T1000 (cell line): ENCODE measurements around the gene MYO16.

ENCODE experiments used
- DNase-seq: peaks from one replicate; lab custom pipeline; 2025; ENCODE audit warnings: mixed read lengths; lab: John Stamatoyannopoulos, UW

Gene MYO16

GRCh38 chr13:109154546-109154945 lies 525.1 kb downstream of the MYO16 start:
- DNase-seq: no peak

GRCh38 chr13:109154966-109155761 lies 525.8 kb downstream of the MYO16 start:
- no peak for DNase-seq

GRCh38 chr13:109156181-109156935 lies 526.9 kb downstream of the MYO16 start:
- no peak for DNase-seq

- DNase-seq: no peak
Observed at GRCh38 chr13:109157275-109157674, 527.9 kb downstream of the MYO16 start.

- no peak for DNase-seq
Observed at GRCh38 chr13:109158383-109158782, 529.0 kb downstream of the MYO16 start.

GRCh38 chr13:109159650-109160309 lies 530.4 kb downstream of the MYO16 start:
- no peak for DNase-seq

GRCh38 chr13:109160357-109160756 lies 530.9 kb downstream of the MYO16 start:
- DNase-seq: no peak

GRCh38 chr13:109160887-109161669 lies 531.7 kb downstream of the MYO16 start:
- DNase-seq: no peak

- DNase-seq: no peak
Observed at GRCh38 chr13:109162248-109163036, 533.0 kb downstream of the MYO16 start.

GRCh38 chr13:109163037-109163379 lies 533.6 kb downstream of the MYO16 start:
- DNase-seq: no peak

GRCh38 chr13:109165417-109165904 lies 536.0 kb downstream of the MYO16 start:
- no peak for DNase-seq

GRCh38 chr13:109166804-109167203 lies 537.4 kb downstream of the MYO16 start:
- DNase-seq: no peak

GRCh38 chr13:109172136-109172535 lies 542.7 kb downstream of the MYO16 start:
- no peak for DNase-seq

GRCh38 chr13:109175666-109176065 lies 546.3 kb downstream of the MYO16 start:
- DNase-seq: no peak

GRCh38 chr13:109180905-109181425 lies 551.6 kb downstream of the MYO16 start:
- no peak for DNase-seq

- DNase-seq: no peak
Observed at GRCh38 chr13:109182777-109183465, 553.5 kb downstream of the MYO16 start.

- no peak for DNase-seq
Observed at GRCh38 chr13:109191413-109191812, 562.0 kb downstream of the MYO16 start.

- no peak for DNase-seq
Observed at GRCh38 chr13:109192306-109192705, 562.9 kb downstream of the MYO16 start.

- no peak for DNase-seq
Observed at GRCh38 chr13:109196948-109197347, 567.5 kb downstream of the MYO16 start.

- no peak for DNase-seq
Observed at GRCh38 chr13:109198585-109198984, 569.2 kb downstream of the MYO16 start.
